A549 (cell line): Measurements from ENCODE around the gene CLIP2.

Experiments
- HOXA7 ChIP-seq: fragments of 250-450 bp; sonication (Bioruptor Pico); IDR thresholded peaks from 2 replicates; pipeline ENCODE4 v1.5.0; 2020; ENCODE audit warnings: mild to moderate bottlenecking, moderate library complexity
- KDM1A ChIP-seq: fragments of 200-600 bp; sonication (generic); IDR thresholded peaks from 2 replicates; pipeline ENCODE4 v1.6.1; 2016; ENCODE audit warnings: low read depth, mild to moderate bottlenecking

DNA sequence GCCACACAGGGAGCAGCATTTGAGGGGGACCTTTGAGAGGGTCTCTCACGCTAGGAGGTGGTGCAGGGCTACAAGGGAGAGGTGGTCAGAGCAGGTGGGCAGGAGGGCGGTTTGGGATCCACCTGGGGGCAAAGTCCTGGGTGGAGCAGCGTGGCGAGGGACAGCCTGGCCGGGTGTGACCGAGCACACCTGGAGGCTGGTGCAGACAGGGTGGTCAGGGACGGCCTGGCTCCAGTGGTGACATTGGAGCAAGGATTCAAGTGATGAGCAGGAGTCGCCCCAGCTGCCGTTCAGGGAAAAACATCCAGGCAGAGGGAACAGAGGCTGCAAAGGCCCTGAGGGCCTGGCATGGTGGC lies 36.0 kb downstream of the CLIP2 start:
- TF ChIP-seq HOXA7, result no peak
- no peak for TF ChIP-seq KDM1A
